Left ventricle myocardium inferior (tissue), 1 donor: ENCODE results near the gene FAAH. TPM values are rescaled to one million over a fixed set of nuclear protein-coding genes. Genes with fewer than 3 reads are reported as not detected.
"Not testable (repeated sequence)": the region's sequence is repeated elsewhere in the genome, so short reads cannot be mapped to it uniquely, and the experiment has no call there.

Experiments used
- DNase-seq: peaks from one replicate; pipeline ENCODE4 v3.0.0-alpha.2; 2020
- H3K27ac ChIP-seq: fragments of 200-600 bp; replicated peaks from 2 replicates; pipeline ENCODE4 v1.8.0; 2021
- H3K27me3 ChIP-seq: fragments of 200-600 bp; 2 replicates; pipeline ENCODE4 v1.8.0; 2021; ENCODE audit warnings: low read depth
- H3K36me3 ChIP-seq: fragments of 200-600 bp; 2 replicates; pipeline ENCODE4 v1.8.0; 2021
- H3K4me1 ChIP-seq: fragments of 200-600 bp; 2 replicates; pipeline ENCODE4 v1.8.0; 2021
- H3K4me3 ChIP-seq: fragments of 200-600 bp; 2 replicates; pipeline ENCODE4 v1.8.0; 2021; ENCODE audit warnings: mild to moderate bottlenecking, moderate library complexity
- H3K9me3 ChIP-seq: fragments of 200-600 bp; replicated peaks from 2 replicates; pipeline ENCODE4 v1.8.0; 2021
- CTCF ChIP-seq: fragments of 200-600 bp; IDR thresholded peaks from 2 replicates; pipeline ENCODE4 v1.8.0; 2021; ENCODE audit warnings: antibody characterized with exemption, mild to moderate bottlenecking, borderline replicate concordance
- intact Hi-C: fragments of 100-400 bp; cut with micrococcal nuclease; formaldehyde crosslinking; loops from one replicate; pipeline ENCODE4 v1.11.0; 2022
- total RNA-seq: library from RNA; stranded (reverse); fragmentation: NEBNext Ultra II Directional; extraction: Animal tissue kit (Norgen Biotek cat#: 25700); gene quantifications from one replicate; pipeline ENCODE4 v1.2.1, GENCODE V29; 2021
- donor health status: DM: no; HTN: yes; CAD: no; lungs with severe emphysema.

FAAH gene
- total RNA-seq, 1 donor from 2014 or later = 2.8 TPM

GRCh38 chr1:46363121-46363520, 31.0 kb upstream of the FAAH start:
- no peak for DNase-seq
- Histone ChIP-seq H3K27me3 (no peaks in the 10 kb centered on the region), H3K4me1 (no peaks in the 10 kb centered on the region), H3K4me3 (no peak overlapping the region), H3K36me3 (peaks cover 88% of the 10 kb centered on the region), H3K27ac (no peak overlapping the region), H3K9me3 (no peaks in the 10 kb centered on the region)
- no peak for TF ChIP-seq CTCF
- intact Hi-C loops = no loop called here

- TF ChIP-seq CTCF = no peak
- Histone ChIP-seq H3K36me3 (peaks cover 83% of the 10 kb centered on the region), H3K4me1 (no peaks in the 10 kb centered on the region), H3K27me3 (no peaks in the 10 kb centered on the region), H3K27ac (no peak overlapping the region), H3K4me3 (no peak overlapping the region), H3K9me3 (no peaks in the 10 kb centered on the region)
- intact Hi-C loops = no loop called here
- no peak for DNase-seq
Measured at GRCh38 chr1:46364612-46365011, 29.5 kb upstream of the FAAH start.

GRCh38 chr1:46365796-46366195, 28.3 kb upstream of the FAAH start:
- H3K27me3 ChIP-seq, intact Hi-C loops, H3K4me1 ChIP-seq, H3K27ac ChIP-seq, H3K9me3 ChIP-seq, DNase-seq, H3K4me3 ChIP-seq: not testable (repeated sequence)
- peaks cover 75% of the 10 kb centered on the region for H3K36me3 ChIP-seq

- peaks cover 62% of the 10 kb centered on the region for H3K36me3 ChIP-seq
- H3K9me3 ChIP-seq = no peaks in the 10 kb centered on the region
- H3K4me3 ChIP-seq = no peak overlapping the region
- H3K27me3 ChIP-seq = no peaks in the 10 kb centered on the region
- no peak overlapping the region for H3K27ac ChIP-seq
- no peak for TF ChIP-seq CTCF
- no peaks in the 10 kb centered on the region for H3K4me1 ChIP-seq
- no peak for DNase-seq
- intact Hi-C loops = no loop called here
Measured at GRCh38 chr1:46367072-46367471, 27.0 kb upstream of the FAAH start.

- H3K4me3 ChIP-seq, intact Hi-C loops, H3K27ac ChIP-seq, H3K27me3 ChIP-seq, DNase-seq, H3K4me1 ChIP-seq, H3K9me3 ChIP-seq: not testable (repeated sequence)
- H3K36me3 ChIP-seq = peaks cover 60% of the 10 kb centered on the region
Measured at GRCh38 chr1:46367701-46368100, 26.4 kb upstream of the FAAH start.

- Histone ChIP-seq H3K4me1 (no peaks in the 10 kb centered on the region), H3K36me3 (peaks cover 54% of the 10 kb centered on the region), H3K9me3 (no peaks in the 10 kb centered on the region), H3K27ac (no peak overlapping the region), H3K4me3 (no peak overlapping the region), H3K27me3 (no peaks in the 10 kb centered on the region)
- DNase-seq = no peak
- intact Hi-C loops = no loop called here
- TF ChIP-seq CTCF = no peak
Measured at GRCh38 chr1:46368791-46369190, 25.3 kb upstream of the FAAH start.

GRCh38 chr1:46369542-46370213, 24.4 kb upstream of the FAAH start:
- intact Hi-C loops = no loop called here
- H3K27ac ChIP-seq = no peak overlapping the region
- no peak for TF ChIP-seq CTCF

More at GRCh38 chr1:46369542-46370213, 24.4 kb upstream of the FAAH start:
- H3K36me3 ChIP-seq = peaks cover 45% of the 10 kb centered on the region
- no peaks in the 10 kb centered on the region for H3K27me3 ChIP-seq
- no peak overlapping the region for H3K4me3 ChIP-seq
- no peaks in the 10 kb centered on the region for H3K9me3 ChIP-seq
- DNase-seq = no peak
- no peaks in the 10 kb centered on the region for H3K4me1 ChIP-seq
